GM12878 (cell line): ENCODE data around the gene FAM161B. TPM values are rescaled to one million over a fixed set of nuclear protein-coding genes. Genes with fewer than 3 reads are reported as not detected.

Experiments used
- ATAC-seq: fragments of 200-7000 bp; cut with Tn5 transposase; 3 replicates; pipeline ENCODE4 v1.9.1; 2020; ENCODE audit warnings: mild to moderate bottlenecking, moderate library complexity
- BruUV-seq: library from RNA; stranded (reverse); fragments of 400-500 nt; replicated peaks from 2 replicates; lab custom pipeline; 2021; lab: Mats Ljungman, UMichigan
- CTCF ChIA-PET: fragments of 300-600 bp; sonication (Branson Sonifier 250); formaldehyde crosslinking; extraction: SDS; loops from one replicate; lab custom pipeline; 2021; ENCODE audit warnings: inconsistent platforms; lab: Yijun Ruan, JAX
- POLR2A ChIA-PET: fragments of 350-600 bp; formaldehyde crosslinking; extraction: SDS; loops from one replicate; lab custom pipeline; 2021; ENCODE audit warnings: inconsistent platforms; lab: Charles Lee
- RAD21 ChIA-PET: fragments of 300-600 bp; sonication (Branson Sonifier 250); formaldehyde crosslinking; loops from one replicate; lab custom pipeline; 2023; ENCODE audit warnings: antibody characterized with exemption; ENCODE audit not compliant: unreplicated experiment; lab: Charles Lee
- SMC1A ChIA-PET: fragments of 300-600 bp; sonication (Branson Sonifier 250); formaldehyde crosslinking; loops from one replicate; lab custom pipeline; 2023; ENCODE audit not compliant: unreplicated experiment, uncharacterized antibody; lab: Charles Lee
- DNase-seq: peaks from one replicate; pipeline ENCODE4 v3.0.0-alpha.2; 2011; ENCODE audit warnings: low read depth, low spot score
- FAIRE-seq: peaks from 3 replicates; lab custom pipeline; 2011; peaks lifted over from hg19 to GRCh38; lab: Jason Lieb, UNC
- H2AFZ ChIP-seq: 2 replicates; pipeline ENCODE4 v1.6.0; 2011; ENCODE audit warnings: low read depth, low read length, control low read depth; ENCODE audit not compliant: control insufficient read depth
- H3K27ac ChIP-seq: 2 replicates; pipeline ENCODE4 v1.5.1; 2011; ENCODE audit warnings: control low read depth; ENCODE audit not compliant: control insufficient read depth, insufficient read depth
- H3K27me3 ChIP-seq, 2 experiments: replicated peaks in 1 of 2; 2 replicates each; pipeline versions ENCODE4 v1.6.0 to v1.6.1; 2011; ENCODE audit warnings: low read length in 1 of 2; ENCODE audit not compliant: control insufficient read depth in 2 of 2, insufficient read depth in 2 of 2
- H3K36me3 ChIP-seq, 2 experiments: 2 replicates each; pipeline ENCODE4 v1.5.1; 2011; ENCODE audit warnings: low read length in 1 of 2; ENCODE audit not compliant: control insufficient read depth in 2 of 2, insufficient read depth in 2 of 2
- H3K4me1 ChIP-seq: 2 replicates; pipeline ENCODE4 v1.6.1; 2011; ENCODE audit warnings: mild to moderate bottlenecking, low read length, moderate library complexity, mixed read lengths; ENCODE audit not compliant: control insufficient read depth, insufficient read depth
- H3K4me2 ChIP-seq: 2 replicates; pipeline ENCODE4 v1.6.0; 2011; ENCODE audit warnings: control low read depth; ENCODE audit not compliant: control insufficient read depth, insufficient read depth
- H3K4me3 ChIP-seq: fragments of 200-600 bp; sonication (generic); 2 replicates; pipeline ENCODE4 v1.5.1; 2016
- H3K79me2 ChIP-seq: 2 replicates; pipeline ENCODE4 v1.6.0; 2011; ENCODE audit warnings: low read length; ENCODE audit not compliant: control insufficient read depth, insufficient read depth
- H3K9ac ChIP-seq: 2 replicates; pipeline ENCODE4 v1.8.0; 2011; ENCODE audit warnings: low read length, control low read depth, mixed read lengths; ENCODE audit not compliant: control insufficient read depth, insufficient read depth
- H3K9me3 ChIP-seq: replicated peaks from 3 replicates; pipeline ENCODE4 v1.5.1; 2011; ENCODE audit warnings: mild to moderate bottlenecking, low read length; ENCODE audit not compliant: control insufficient read depth, insufficient read depth
- H4K20me1 ChIP-seq: 2 replicates; pipeline ENCODE4 v1.6.0; 2011; ENCODE audit not compliant: control insufficient read depth, insufficient read depth
- CBX3 ChIP-seq: fragments of 200-600 bp; sonication (generic); IDR thresholded peaks from 2 replicates; pipeline ENCODE4 v1.6.1; 2016; ENCODE audit warnings: low read depth, borderline replicate concordance
- ESRRA ChIP-seq: IDR thresholded peaks from 2 replicates; pipeline ENCODE4 v1.6.1; 2012; ENCODE audit warnings: mild to moderate bottlenecking, low read length, improper control_type of control experiment
- FOS ChIP-seq: IDR thresholded peaks from 3 replicates; pipeline ENCODE4 v1.6.1; 2011; ENCODE audit warnings: borderline replicate concordance; ENCODE audit not compliant: insufficient read length; ENCODE audit errors: extremely low read depth
- MEF2A ChIP-seq: IDR thresholded peaks from 2 replicates; pipeline ENCODE4 v1.6.1; 2011; ENCODE audit warnings: low read depth, mild to moderate bottlenecking, low read length, moderate library complexity; ENCODE audit not compliant: insufficient read depth
- NFXL1 ChIP-seq: fragments of 450-650 bp; IDR thresholded peaks from 2 replicates; pipeline ENCODE4 v1.6.1; 2017; ENCODE audit warnings: antibody characterized with exemption, mild to moderate bottlenecking, borderline replicate concordance
- RBBP5 ChIP-seq: fragments of 200-600 bp; sonication (generic); conservative IDR thresholded peaks from 2 replicates; pipeline ENCODE4 v1.6.1; 2016
- SMAD1 ChIP-seq: fragments of 450-650 bp; IDR thresholded peaks from 2 replicates; pipeline ENCODE4 v1.6.1; 2018; ENCODE audit warnings: mild to moderate bottlenecking, low read depth; ENCODE audit not compliant: partially characterized antibody
- TAF1 ChIP-seq: IDR thresholded peaks from 2 replicates; pipeline ENCODE4 v1.6.1; 2011; ENCODE audit warnings: mild to moderate bottlenecking, low read depth, low read length, borderline replicate concordance
- ZNF274 ChIP-seq: IDR thresholded peaks from one replicate; pipeline ENCODE4 v1.8.0; 2011; ENCODE audit not compliant: insufficient read length, insufficient read depth
- WGBS: methylation state at CpG from one replicate; pipeline ENCODE4 v1.1.6; 2016; ENCODE audit warnings: low lambda C conversion rate; ENCODE audit not compliant: insufficient replicate concordance, insufficient coverage; ENCODE audit errors: missing lambda C conversion rate; 5-methylcytosine and 5-hydroxymethylcytosine counted together
- in situ Hi-C: fragments of 300-500 bp; cut with MboI; formaldehyde crosslinking; loops from 9 replicates; pipeline ENCODE4 v1.14.3; 2018; ENCODE audit warnings: mixed read lengths
- intact Hi-C: fragments of 100-400 bp; cut with micrococcal nuclease; formaldehyde crosslinking; loops from one replicate; pipeline ENCODE4 v1.14.2; 2022; ENCODE audit not compliant: unreplicated experiment
- polyA plus RNA-seq, 11 experiments: library from polyadenylated mRNA; depleted of rRNA in 4 of 11; unstranded in 6 of 11; stranded (reverse) in 5 of 11; fragments of >200 nt; fragmentation: Nextera tagmentation in 4 of 11; fragmentation: Illumina TruSeq in 1 of 11; extraction: Ambion mirVana in 4 of 11; extraction: Trizol in 1 of 11; gene quantifications; 1 replicate in 1 of 11; 2 replicates in 10 of 11; pipeline versions ENCODE4 v1.2.1 to v1.2.3, GENCODE V29; 2011 to 2016; ENCODE audit warnings: inconsistent platforms in 2 of 11, missing spikeins in 2 of 11, low read depth in 1 of 11
- total RNA-seq, 4 experiments: library from RNA; depleted of rRNA in 3 of 4; stranded (reverse); fragments of >200 nt in 3 of 4; fragmentation: Illumina TruSeq in 1 of 4; extraction: Trizol in 1 of 4; gene quantifications; 2 replicates each; pipeline versions ENCODE4 v1.2.1 to v1.2.3, GENCODE V29; 2013 to 2021
- TF ChIP-seq, protein P1 (sequence below): fragments of 450-650 bp; IDR thresholded peaks from 2 replicates; pipeline ENCODE4 v1.6.1; 2018; ENCODE audit warnings: mild to moderate bottlenecking, low read depth, moderate library complexity; ENCODE audit not compliant: partially characterized antibody
- TF ChIP-seq, protein P2 (sequence below): IDR thresholded peaks from 2 replicates; pipeline ENCODE4 v1.6.1; 2011; ENCODE audit warnings: borderline replicate concordance, low read depth, mild to moderate bottlenecking, moderate library complexity, mixed read lengths, low read length; ENCODE audit not compliant: insufficient read depth; ENCODE audit errors: extremely low read length
- TF ChIP-seq, protein P3 (sequence below): fragments of 450-650 bp; IDR thresholded peaks from 2 replicates; pipeline ENCODE4 v1.6.1; 2016; ENCODE audit warnings: mild to moderate bottlenecking

Gene FAM161B
- total and polyA plus RNA-seq, 10 of the 15 experiments (the other 5 are each of a cell fraction or from before 2014, with no cell fraction given): 0.33 to 1.2 (median 0.86) TPM

DNA sequence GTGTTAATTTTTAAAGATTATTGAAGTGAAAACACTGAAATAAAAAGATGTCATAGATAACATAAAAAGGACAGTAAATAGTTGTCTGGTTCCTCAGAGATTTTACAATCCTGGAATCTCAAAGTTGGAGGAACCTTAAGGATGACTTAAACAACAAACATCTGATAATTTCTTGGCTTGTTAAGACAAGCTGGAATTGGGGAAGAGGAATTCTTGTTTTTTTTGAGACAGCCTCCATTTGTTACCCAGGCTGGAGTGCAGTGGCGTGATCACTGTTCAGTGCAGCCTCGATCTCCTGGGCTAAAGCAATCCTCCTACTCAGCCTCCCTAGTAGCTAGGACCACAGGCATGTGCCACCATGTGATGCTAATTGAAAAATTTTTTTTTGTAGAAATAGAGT lies 60.9 kb downstream of the FAM161B start:
- Histone ChIP-seq H3K4me3 (peak overlapping the region; percentile 8; the same call in 1 of the 2 replicates), H3K36me3 (peaks cover 0 to 7% of the 10 kb centered on the region in 2 experiments; a peak in 2 of 4 replicates), H3K9me3 (no peaks in the 10 kb centered on the region), H3K27ac (no peak overlapping the region), H3K79me2 (peaks cover 63% of the 10 kb centered on the region), H3K4me2 (no peak overlapping the region), H3K4me1 (peaks cover 11% of the 10 kb centered on the region), H4K20me1 (no peaks in the 10 kb centered on the region), H3K27me3 (no peaks in the 10 kb centered on the region), H2AFZ (no peak overlapping the region), H3K9ac (no peak overlapping the region)
- FAIRE-seq: no peak
- no peak for DNase-seq
- ChIA-PET SMC1A (interaction anchor here (1.2 to 1.3 kb wide), 2 partner anchors 11 to 37 kb away, joined by 3 read pairs; partner anchors contain the start of gene PTGR2), CTCF (no interaction called here), POLR2A (interaction anchor here (0.6 kb wide), 1 partner anchor 140 kb away, joined by 3 read pairs; no protein-coding TSS in a partner anchor), RAD21 (no interaction called here)
- WGBS: 100% methylated on average over 2 of the region's 2 CpGs
- ATAC-seq: no peak
- intact Hi-C loops: loop anchor here (5.0 kb wide), 1 partner anchor 162 kb away; no protein-coding TSS in a partner anchor
- no peak for TF ChIP-seq ESRRA
- TF ChIP-seq TAF1: no peak
- no peak for TF ChIP-seq CBX3
- TF ChIP-seq, protein P1, sequence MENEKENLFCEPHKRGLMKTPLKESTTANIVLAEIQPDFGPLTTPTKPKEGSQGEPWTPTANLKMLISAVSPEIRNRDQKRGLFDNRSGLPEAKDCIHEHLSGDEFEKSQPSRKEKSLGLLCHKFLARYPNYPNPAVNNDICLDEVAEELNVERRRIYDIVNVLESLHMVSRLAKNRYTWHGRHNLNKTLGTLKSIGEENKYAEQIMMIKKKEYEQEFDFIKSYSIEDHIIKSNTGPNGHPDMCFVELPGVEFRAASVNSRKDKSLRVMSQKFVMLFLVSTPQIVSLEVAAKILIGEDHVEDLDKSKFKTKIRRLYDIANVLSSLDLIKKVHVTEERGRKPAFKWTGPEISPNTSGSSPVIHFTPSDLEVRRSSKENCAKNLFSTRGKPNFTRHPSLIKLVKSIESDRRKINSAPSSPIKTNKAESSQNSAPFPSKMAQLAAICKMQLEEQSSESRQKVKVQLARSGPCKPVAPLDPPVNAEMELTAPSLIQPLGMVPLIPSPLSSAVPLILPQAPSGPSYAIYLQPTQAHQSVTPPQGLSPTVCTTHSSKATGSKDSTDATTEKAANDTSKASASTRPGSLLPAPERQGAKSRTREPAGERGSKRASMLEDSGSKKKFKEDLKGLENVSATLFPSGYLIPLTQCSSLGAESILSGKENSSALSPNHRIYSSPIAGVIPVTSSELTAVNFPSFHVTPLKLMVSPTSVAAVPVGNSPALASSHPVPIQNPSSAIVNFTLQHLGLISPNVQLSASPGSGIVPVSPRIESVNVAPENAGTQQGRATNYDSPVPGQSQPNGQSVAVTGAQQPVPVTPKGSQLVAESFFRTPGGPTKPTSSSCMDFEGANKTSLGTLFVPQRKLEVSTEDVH: no peak
- TF ChIP-seq, protein P2, sequence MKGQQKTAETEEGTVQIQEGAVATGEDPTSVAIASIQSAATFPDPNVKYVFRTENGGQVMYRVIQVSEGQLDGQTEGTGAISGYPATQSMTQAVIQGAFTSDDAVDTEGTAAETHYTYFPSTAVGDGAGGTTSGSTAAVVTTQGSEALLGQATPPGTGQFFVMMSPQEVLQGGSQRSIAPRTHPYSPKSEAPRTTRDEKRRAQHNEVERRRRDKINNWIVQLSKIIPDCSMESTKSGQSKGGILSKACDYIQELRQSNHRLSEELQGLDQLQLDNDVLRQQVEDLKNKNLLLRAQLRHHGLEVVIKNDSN: no peak
- TF ChIP-seq, protein P3, sequence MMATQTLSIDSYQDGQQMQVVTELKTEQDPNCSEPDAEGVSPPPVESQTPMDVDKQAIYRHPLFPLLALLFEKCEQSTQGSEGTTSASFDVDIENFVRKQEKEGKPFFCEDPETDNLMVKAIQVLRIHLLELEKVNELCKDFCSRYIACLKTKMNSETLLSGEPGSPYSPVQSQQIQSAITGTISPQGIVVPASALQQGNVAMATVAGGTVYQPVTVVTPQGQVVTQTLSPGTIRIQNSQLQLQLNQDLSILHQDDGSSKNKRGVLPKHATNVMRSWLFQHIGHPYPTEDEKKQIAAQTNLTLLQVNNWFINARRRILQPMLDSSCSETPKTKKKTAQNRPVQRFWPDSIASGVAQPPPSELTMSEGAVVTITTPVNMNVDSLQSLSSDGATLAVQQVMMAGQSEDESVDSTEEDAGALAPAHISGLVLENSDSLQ: no peak
- no peak for TF ChIP-seq MEF2A
- TF ChIP-seq SMAD1: no peak
- no peak for TF ChIP-seq FOS
- no peak for TF ChIP-seq ZNF274
- no peak for TF ChIP-seq RBBP5
- no peak for TF ChIP-seq NFXL1
- in situ Hi-C loops: no loop called here
- no TSS peak for BruUV-seq
